GM19351 (cell line): ENCODE results near the gene CORIN.
"Not testable (repeated sequence)": the region's sequence is repeated elsewhere in the genome, so short reads cannot be mapped to it uniquely, and the experiment has no call there.

Experiments used
- ATAC-seq: cut with Tn5 transposase; IDR thresholded peaks from one replicate; pipeline ENCODE4 v1.9.1; 2021; ENCODE audit warnings: mild to moderate bottlenecking, moderate library complexity; ENCODE audit not compliant: unreplicated experiment

Gene CORIN

DNA sequence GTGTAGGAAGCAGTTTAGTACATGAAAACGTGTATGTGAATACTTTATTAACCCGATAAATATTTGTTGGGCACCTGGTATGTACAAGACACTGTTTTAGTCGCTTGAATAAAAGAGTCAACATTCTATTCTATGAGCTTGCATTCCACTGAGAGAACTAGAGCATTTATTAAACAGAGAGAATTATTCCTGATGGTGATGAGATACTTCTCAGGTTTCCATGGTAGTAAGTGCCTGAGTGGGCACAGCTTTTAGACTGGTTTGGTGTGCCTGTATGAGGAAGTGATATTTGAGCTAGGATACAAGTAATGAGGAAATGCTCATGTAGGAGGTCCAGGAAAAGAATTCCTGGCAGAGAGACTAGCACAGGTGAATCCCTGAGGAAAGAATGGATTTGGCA, 258.6 kb downstream of the CORIN start:
- no peak for ATAC-seq

DNA sequence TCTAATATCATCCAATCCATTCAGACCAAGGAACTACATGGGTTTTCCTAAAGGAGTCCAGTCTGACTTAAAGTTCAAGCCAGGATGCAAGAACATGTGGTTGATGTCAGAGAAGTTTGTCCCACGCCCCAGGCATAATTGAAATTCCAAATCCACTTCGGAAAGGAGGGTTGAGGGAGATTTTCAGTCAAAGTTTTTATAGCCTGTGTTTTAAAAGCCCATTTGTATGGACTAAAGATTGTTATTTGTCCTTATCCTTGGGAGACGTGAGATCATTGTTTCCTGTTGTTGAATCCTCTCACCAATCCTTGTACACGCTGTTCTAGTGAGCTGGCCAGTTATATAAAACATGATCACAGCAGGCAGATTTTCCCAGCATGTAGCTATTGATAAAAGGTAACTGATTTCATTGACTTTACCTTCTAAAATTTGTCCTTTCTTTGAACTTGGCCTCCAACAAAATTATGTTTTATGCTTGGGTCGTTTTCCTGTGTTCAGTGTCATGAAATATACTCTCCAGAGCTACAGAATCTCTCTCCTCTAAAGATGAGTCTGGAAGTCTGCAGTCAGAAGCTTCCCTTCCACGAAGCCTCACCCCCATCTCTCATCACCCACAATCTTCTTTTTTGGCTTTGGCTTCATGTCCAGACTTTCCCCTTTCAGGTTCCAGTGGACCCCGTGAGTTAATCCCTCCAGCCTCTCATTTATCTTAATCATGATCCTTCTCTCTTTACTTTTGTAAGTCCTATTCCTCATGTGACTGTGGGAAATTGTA, 259.9 kb downstream of the CORIN start:
- ATAC-seq = no peak

DNA sequence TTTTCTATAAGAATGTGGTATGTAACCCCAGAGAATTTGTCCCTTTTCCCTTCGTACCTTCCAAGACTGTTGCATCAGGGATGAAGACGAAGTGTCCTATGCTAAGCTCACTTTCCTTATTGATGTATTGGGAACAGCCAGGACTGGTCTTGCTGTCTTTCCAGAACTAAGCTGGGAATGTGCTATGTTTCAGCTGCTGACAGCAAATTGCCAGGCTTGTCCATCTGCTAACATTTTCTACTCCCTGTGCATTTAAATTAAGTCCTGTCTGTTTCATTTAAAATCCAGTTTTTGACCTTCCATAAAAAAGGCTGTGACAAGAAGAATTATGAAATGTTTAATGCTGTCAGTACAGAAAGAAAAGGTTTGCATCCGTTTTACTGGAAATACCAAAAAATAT, 264.9 kb downstream of the CORIN start:
- no peak for ATAC-seq

DNA sequence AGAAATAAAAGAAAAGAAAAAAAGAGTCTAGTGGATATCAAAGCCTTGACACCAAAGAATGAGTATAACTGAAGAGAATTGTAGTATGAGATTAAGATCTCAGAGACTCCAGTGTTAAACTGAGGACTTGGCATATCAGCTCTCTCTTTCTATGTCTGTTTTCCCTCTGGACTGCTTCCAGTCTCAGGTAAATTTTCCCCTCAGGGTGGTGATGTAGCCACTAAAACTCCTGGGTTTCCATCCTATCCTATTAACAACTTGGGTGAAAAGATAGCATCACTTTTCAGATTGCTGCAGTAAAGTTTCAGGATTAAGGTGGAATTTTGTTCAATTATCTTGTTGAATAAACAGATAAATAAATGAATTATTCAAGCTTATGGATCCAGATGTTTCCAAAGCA, 267.1 kb downstream of the CORIN start:
- no peak for ATAC-seq

DNA sequence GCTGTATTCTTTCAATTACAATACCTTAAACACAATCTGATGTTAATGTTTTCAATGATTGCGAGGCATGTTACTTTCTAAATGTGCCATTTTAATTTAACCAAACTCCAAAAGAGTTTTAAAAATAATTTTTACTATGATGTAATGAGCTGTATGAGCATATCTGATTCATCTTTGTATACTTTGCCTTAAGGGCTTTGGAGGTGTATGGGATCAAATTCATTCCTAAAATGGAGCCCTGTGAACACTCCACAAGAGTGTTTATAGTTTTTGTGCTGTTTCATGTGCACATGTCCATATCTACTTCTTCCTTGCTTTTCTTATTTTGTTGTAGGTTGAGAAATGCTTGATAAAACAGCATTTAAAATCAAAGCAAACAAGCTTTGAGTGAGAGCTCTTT, 270.4 kb downstream of the CORIN start:
- ATAC-seq = no peak

DNA sequence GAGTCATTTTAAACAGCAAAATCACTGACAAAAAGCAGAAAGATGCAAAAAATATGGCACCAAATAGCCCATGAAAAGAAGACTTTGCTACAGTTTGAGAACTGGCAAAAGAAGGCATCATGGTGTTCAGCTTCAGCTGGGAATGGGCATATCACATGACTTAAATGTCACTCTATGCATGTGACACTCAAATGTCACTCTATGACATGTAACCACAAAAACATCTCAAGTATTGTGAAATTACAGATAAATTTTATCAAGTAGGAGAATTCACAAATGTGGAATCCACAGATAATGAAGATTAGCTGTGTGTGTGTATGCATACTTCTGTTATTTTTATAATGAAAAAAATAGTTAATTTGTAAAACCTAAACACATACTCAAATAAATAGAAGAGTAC, 270.9 kb downstream of the CORIN start:
- no peak for ATAC-seq

DNA sequence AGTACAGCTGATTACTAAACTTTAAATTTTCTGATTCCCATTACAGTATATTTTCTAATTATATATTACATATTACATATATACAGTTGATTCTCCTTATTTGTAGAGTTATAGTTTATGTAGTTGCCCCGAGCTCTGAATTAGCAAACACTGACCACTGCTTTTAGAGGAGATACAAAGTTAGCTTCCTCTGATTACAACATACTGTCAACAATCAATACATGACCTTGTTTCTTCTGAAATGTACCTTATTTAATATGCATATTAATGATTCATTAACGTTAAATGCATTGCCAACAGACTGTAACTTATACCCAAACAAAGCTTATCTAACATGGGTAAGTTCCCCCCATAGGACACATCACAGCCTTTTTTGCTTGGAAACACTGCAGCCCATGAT, 271.3 kb downstream of the CORIN start:
- no peak for ATAC-seq

DNA sequence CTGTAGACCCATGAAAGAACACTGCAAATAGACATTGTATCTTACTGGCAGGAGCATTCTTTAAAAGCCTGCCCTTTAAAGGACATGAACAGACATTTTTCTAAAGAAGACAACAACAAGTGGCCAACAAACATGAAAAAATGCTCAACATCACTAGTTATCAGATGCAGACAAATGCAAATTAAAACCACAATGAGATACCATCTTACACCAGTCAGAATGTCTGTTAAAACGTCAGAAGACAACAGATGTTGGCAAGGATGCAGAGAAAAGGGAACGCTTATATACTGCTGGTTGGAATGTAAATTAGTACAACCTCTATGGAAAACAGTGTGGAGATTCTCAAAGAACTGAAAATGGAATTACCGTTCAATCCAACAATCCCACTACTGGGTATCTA, 275.6 kb downstream of the CORIN start:
- ATAC-seq = no peak

DNA sequence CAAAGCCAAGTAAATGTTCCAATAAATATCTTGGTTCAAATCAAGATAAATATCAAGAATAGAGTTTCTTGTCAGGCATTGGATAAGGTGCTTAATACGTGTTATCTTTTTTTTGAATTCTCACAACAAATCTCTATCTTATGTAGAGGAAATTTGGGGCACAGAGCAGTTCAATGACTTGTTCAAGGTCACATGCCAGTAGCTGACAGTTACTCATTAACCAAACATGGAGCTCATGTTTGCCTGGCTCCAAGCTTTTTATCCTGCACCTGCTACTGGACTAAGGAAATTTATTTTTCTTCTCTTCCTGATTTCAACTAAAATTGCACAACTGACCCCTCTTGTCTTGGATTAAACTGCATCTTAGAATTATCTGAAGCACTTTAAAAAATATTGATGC, 276.5 kb downstream of the CORIN start:
- ATAC-seq = no peak

DNA sequence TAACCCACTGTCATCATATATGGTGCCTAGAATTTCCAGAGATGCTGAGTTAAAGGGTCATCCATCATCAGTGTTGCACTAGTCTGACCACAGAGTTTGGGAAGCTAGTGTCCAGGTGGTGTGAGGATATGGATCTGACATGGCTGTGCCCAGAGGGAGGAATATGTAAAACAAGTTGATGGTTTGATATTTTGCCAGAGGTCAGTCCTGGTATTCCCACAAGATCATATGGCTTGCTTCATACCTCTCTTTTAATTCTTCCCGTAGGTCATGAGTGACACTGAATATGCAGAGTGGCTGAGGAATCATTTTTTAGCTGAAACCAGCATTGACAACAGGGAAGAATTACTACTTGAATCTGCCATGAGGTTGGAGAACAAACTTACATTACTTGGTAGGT, 277.2 kb downstream of the CORIN start:
- no peak for ATAC-seq

DNA sequence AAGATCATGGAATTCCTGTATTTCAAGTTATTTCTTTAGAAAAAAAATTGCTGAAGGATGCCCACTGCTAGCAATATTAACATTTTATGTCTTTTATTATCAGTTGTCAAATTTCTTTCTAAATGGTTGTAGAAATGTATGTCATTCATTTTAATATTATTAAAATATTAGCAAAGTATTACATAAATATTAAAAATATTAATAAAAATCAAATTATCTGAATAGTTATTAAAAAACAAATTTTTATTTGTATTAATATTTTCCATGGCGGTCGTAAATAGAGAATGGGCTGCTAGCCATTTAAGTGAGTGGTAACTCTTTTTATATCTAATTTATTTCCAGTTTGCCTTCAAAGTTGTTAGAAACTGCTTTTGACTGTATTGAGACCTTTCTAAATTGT, 280.6 kb downstream of the CORIN start:
- no peak for ATAC-seq

DNA sequence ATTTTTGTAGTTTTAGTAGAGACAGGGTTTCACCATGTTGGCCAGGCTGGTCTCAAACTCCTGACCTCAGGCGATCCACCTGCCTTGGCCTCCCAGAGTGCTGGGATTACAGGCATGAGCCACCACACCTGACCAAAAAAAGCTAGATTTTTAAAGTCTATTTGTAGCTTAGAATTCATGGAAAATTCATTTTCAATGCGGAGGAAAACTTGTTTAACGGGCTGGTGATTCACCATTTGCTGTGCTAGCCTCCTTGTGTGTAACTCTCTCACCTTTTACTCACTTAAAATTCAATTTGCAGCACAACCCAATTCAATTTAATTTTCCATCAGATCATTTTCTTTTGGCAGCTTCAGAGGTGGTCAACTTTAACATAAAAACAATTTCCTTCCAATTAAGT, 281.9 kb downstream of the CORIN start:
- not testable (repeated sequence) for ATAC-seq

DNA sequence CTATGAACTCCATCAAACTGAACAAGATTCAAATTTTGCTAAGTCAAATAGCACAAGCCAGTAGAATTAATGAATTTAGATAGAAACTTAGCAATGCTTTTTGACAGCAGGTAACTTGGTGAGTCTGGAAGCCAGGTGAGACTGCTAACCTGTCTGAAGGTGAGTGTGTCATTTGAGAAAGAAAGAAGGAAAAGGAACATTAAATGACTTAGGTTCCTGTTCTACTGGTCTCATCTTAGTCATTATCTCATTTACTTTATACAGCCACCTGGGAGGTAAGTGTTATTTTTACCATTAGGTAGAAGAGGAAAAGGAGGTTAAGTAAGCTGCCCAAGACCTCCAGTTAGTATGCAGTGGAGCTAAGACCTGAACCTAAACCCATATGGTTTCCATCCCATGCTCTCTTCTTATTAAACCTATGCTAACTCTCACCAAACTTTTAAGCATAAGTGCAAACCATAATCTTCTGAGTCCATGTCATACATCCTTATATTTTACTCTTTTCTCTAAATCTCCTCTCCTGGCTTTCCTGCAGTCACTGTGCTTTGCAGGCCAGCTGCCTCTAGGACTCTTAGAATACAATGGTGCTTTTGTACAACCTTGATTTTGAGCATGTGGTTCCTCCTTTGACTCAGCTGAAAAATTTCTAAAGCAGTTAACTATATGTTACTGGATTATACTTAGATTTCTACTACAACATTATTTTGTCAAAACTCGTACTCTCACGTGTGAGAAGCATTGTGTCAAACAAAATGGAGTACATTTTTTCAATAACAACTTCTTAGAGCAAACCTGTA, 284.3 kb downstream of the CORIN start:
- no peak for ATAC-seq

DNA sequence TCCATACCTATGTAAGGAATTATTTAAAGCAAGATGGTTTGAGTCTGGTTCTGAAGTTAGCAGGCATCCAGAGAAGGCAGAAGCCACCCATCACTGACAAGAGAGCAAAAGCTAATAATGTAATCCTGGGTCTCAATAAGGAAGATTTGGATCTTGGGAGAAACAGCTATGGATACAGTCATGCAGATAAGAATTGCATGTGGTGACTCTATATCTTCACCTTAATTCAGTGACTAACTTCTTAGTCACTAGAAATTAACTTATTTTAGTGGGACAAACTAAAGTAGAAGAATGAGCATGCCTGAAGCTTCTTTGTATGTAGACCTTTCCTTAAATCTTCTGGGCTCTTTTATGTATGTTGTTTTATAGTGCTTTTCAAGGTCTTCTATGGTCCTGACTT, 286.2 kb downstream of the CORIN start:
- ATAC-seq = no peak

DNA sequence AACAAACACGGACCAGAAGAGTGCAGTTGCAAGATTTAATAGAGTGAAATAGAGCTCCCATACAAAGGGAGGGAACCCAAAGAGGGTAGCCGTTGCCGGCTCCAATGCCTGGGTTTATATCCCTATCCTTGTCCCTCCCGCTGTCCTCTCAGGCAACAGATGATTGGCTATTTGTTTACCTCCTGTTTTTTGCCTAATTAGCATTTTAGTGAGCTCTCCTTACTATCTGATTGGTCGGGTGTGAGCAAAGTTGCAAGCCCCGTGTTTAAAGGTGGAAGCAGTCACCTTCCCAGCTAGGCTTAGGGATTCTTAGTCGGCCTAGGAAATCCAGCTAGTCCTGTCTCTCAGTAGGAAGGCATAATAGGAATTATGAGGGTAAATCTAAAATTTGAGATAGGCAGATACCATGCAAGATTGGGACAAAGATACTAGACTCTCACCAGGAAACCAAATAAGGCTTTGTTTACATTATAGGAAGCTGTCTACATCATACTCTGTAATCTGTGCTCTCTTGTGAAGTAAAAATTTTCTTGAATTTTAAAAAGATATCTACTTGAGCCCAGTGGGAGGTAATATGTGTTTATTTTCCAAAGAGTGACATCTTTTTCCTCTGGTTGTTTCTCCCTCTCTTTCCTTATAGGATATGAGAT, 286.8 kb downstream of the CORIN start:
- no peak for ATAC-seq

DNA sequence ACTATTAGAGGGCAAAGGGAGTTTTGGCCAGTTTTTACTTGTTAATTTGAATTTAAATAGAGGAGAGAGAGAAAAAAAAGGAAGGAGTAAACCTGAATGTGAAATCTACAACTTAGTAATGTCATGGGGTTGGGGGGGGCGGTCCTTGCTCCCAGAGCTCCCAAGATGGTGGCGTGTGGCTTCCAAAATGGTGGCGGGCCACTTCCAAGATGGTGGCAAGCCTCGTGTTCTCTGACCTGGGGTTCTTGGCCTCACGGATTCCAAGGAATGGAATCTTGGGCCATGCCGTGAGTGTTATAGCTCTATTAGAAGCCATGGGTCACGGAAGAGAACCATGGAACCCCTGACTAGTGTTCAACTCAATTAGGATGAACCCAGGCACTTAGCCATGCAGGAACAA, 287.5 kb downstream of the CORIN start:
- not testable (repeated sequence) for ATAC-seq
